CD4-positive, CD25-positive, alpha-beta regulatory T cell (primary cell): ENCODE data around the gene MYL12A. TPM values are rescaled to one million over a fixed set of nuclear protein-coding genes. Genes with fewer than 3 reads are reported as not detected.
A peak's percentile ranks its signal among the peaks of the same experiment; 100 is the strongest.

Experiments
- ATAC-seq, 2 donors: fragments of 150-1000 bp; cut with Tn5 transposase; one replicate each; pipeline ENCODE4 v1.10.0; 2021; ENCODE audit warnings: low read depth in 2 of 2, moderate number of reproducible peaks in 2 of 2, moderate library complexity in 1 of 2
- DNase-seq, 3 donors: peaks; one replicate each; pipeline versions ENCODE4 v3.0.0 to v3.0.0-alpha.2; 2012 to 2022; ENCODE audit warnings: mixed read lengths in 1 of 3
- H3K27ac ChIP-seq: one replicate; pipeline ENCODE4 v1.7.0; 2013; ENCODE audit warnings: mild to moderate bottlenecking, low read length; ENCODE audit not compliant: insufficient read depth, poor library complexity, severe bottlenecking
- H3K27me3 ChIP-seq: one replicate; pipeline ENCODE4 v1.7.0; 2013; ENCODE audit warnings: low read length; ENCODE audit not compliant: control insufficient read depth, insufficient read depth
- H3K36me3 ChIP-seq: one replicate; pipeline ENCODE4 v1.7.0; 2013; ENCODE audit warnings: mild to moderate bottlenecking, low read length, moderate library complexity; ENCODE audit not compliant: control insufficient read depth, insufficient read depth
- H3K4me1 ChIP-seq: 2 replicates; pipeline ENCODE4 v1.7.0; 2013; ENCODE audit warnings: mild to moderate bottlenecking, low read length; ENCODE audit not compliant: insufficient read depth, control insufficient read depth, poor library complexity, severe bottlenecking
- H3K4me3 ChIP-seq: one replicate; pipeline ENCODE4 v1.7.0; 2013; ENCODE audit warnings: low read depth, mild to moderate bottlenecking, low read length, moderate library complexity
- H3K9me3 ChIP-seq, 2 experiments: 1 replicate in 1 of 2; 2 replicates in 1 of 2; pipeline ENCODE4 v1.7.0; 2013; ENCODE audit warnings: low read length in 2 of 2, mild to moderate bottlenecking in 1 of 2, moderate library complexity in 1 of 2; ENCODE audit not compliant: control insufficient read depth in 2 of 2
- H3K27ac Mint-ChIP-seq, 3 donors: one replicate each; pipeline ENCODE4 v1.8.0; 2020 to 2022; ENCODE audit warnings: mild to moderate bottlenecking in 3 of 3, mixed read lengths in 3 of 3, moderate library complexity in 2 of 3
- H3K27me3 Mint-ChIP-seq: one replicate; pipeline ENCODE4 v1.8.0; 2022; ENCODE audit warnings: mild to moderate bottlenecking, mixed read lengths
- H3K36me3 Mint-ChIP-seq: one replicate; pipeline ENCODE4 v1.8.0; 2020; ENCODE audit warnings: mixed read lengths
- H3K4me1 Mint-ChIP-seq, 4 donors: one replicate each; pipeline ENCODE4 v1.8.0; 2020 to 2022; ENCODE audit warnings: mixed read lengths in 4 of 4, mild to moderate bottlenecking in 1 of 4
- H3K4me3 Mint-ChIP-seq, 4 donors: one replicate each; pipeline ENCODE4 v1.8.0; 2020 to 2022; ENCODE audit warnings: mild to moderate bottlenecking in 4 of 4, mixed read lengths in 4 of 4, moderate library complexity in 3 of 4
- H3K9me3 Mint-ChIP-seq, 7 donors: one replicate each; pipeline ENCODE4 v1.8.0; 2020 to 2022; ENCODE audit warnings: mixed read lengths in 7 of 7, mild to moderate bottlenecking in 3 of 7, moderate library complexity in 2 of 7
- polyA plus RNA-seq, 4 donors: library from polyadenylated mRNA; unstranded; fragments of 300-500 nt; fragmentation: Illumina TruSeq; gene quantifications; one replicate each; pipeline ENCODE4 v1.2.3, GENCODE V29; 2021
- total RNA-seq: library from RNA; stranded (reverse); gene quantifications from one replicate; pipeline ENCODE4 v1.2.3, GENCODE V29; 2022

Gene MYL12A
- total and polyA plus RNA-seq, 5 donors from 2014 or later: 382 to 2,381 (median 2,345) TPM

GRCh38 chr18:3281456-3282400 lies 34.1 kb downstream of the MYL12A start:
- Mint-ChIP-seq H3K36me3 (peaks cover 9% of the 10 kb centered on the region), H3K27ac (no peak overlapping the region), H3K4me1 (peaks cover 0 to 8% (median 4%) of the 10 kb centered on the region in 4 donors), H3K27me3 (peaks cover 5% of the 10 kb centered on the region), H3K4me3 (no peak overlapping the region), H3K9me3 (no peaks in the 10 kb centered on the region)
- Histone ChIP-seq H3K9me3 (no peaks in the 10 kb centered on the region), H3K36me3 (peaks cover 20% of the 10 kb centered on the region), H3K4me1 (no peaks in the 10 kb centered on the region), H3K27me3 (no peaks in the 10 kb centered on the region), H3K27ac (no peak overlapping the region), H3K4me3 (no peak overlapping the region)
- ATAC-seq (peak; percentile 72 to 76), DNase-seq (peak in 2 of 3 donors; percentile 75 to 81)

GRCh38 chr18:3283253-3283863 lies 35.8 kb downstream of the MYL12A start:
- Histone ChIP-seq H3K9me3 (no peaks in the 10 kb centered on the region), H3K4me3 (no peak overlapping the region), H3K4me1 (no peaks in the 10 kb centered on the region), H3K36me3 (peaks cover 4% of the 10 kb centered on the region), H3K27me3 (no peaks in the 10 kb centered on the region), H3K27ac (no peak overlapping the region)
- Mint-ChIP-seq H3K9me3 (peaks cover 0 to 2% (median 0%) of the 10 kb centered on the region in 7 donors), H3K36me3 (no peaks in the 10 kb centered on the region), H3K4me1 (peaks cover 0 to 8% (median 2%) of the 10 kb centered on the region in 4 donors), H3K4me3 (no peak overlapping the region), H3K27me3 (peaks cover 5% of the 10 kb centered on the region), H3K27ac (no peak overlapping the region)
- DNase-seq (no peak), ATAC-seq (no peak)

- peaks cover 5% of the 10 kb centered on the region for H3K27me3 Mint-ChIP-seq
- DNase-seq: no peak
- H3K9me3 ChIP-seq: no peaks in the 10 kb centered on the region
- no peaks in the 10 kb centered on the region for H3K4me1 ChIP-seq
- H3K36me3 ChIP-seq: no peaks in the 10 kb centered on the region
- no peaks in the 10 kb centered on the region for H3K36me3 Mint-ChIP-seq
- ATAC-seq: no peak
- H3K4me3 ChIP-seq: no peak overlapping the region
- no peak overlapping the region for H3K27ac Mint-ChIP-seq
- H3K27ac ChIP-seq: no peak overlapping the region
- H3K4me3 Mint-ChIP-seq: no peak overlapping the region
- no peaks in the 10 kb centered on the region for H3K27me3 ChIP-seq
- H3K4me1 Mint-ChIP-seq: peaks cover 0 to 8% (median 2%) of the 10 kb centered on the region in 4 donors
- peaks cover 0 to 2% (median 0%) of the 10 kb centered on the region in 7 donors for H3K9me3 Mint-ChIP-seq
Measured at GRCh38 chr18:3283908-3284307, 36.3 kb downstream of the MYL12A start.

- Histone ChIP-seq H3K9me3 (peaks cover 0 to 2% of the 10 kb centered on the region in 2 experiments), H3K36me3 (no peaks in the 10 kb centered on the region), H3K27ac (no peak overlapping the region), H3K27me3 (no peaks in the 10 kb centered on the region), H3K4me3 (no peak overlapping the region), H3K4me1 (no peaks in the 10 kb centered on the region)
- Mint-ChIP-seq H3K27ac (no peak overlapping the region), H3K27me3 (peaks cover 5% of the 10 kb centered on the region), H3K36me3 (no peaks in the 10 kb centered on the region), H3K4me1 (peaks cover 0 to 6% (median 2%) of the 10 kb centered on the region in 4 donors), H3K4me3 (no peak overlapping the region), H3K9me3 (peaks cover 0 to 3% (median 0%) of the 10 kb centered on the region in 7 donors)
- DNase-seq (no peak), ATAC-seq (no peak)
Measured at GRCh38 chr18:3284501-3284900, 36.9 kb downstream of the MYL12A start.

- Histone ChIP-seq H3K9me3 (peaks cover 3 to 8% of the 10 kb centered on the region in 2 experiments), H3K27me3 (no peaks in the 10 kb centered on the region), H3K27ac (no peak overlapping the region), H3K4me1 (no peaks in the 10 kb centered on the region), H3K4me3 (no peak overlapping the region), H3K36me3 (no peaks in the 10 kb centered on the region)
- peaks cover 7% of the 10 kb centered on the region for H3K27me3 Mint-ChIP-seq
- no peaks in the 10 kb centered on the region for H3K36me3 Mint-ChIP-seq
- H3K27ac Mint-ChIP-seq: no peak overlapping the region
- H3K4me1 Mint-ChIP-seq: peaks cover 0 to 4% (median 1%) of the 10 kb centered on the region in 4 donors
- no peak for DNase-seq
- H3K9me3 Mint-ChIP-seq: peaks cover 0 to 9% (median 4%) of the 10 kb centered on the region in 7 donors
- H3K4me3 Mint-ChIP-seq: no peak overlapping the region
- no peak for ATAC-seq
Measured at GRCh38 chr18:3286159-3286558, 38.6 kb downstream of the MYL12A start.

GRCh38 chr18:3293196-3293951 lies 45.8 kb downstream of the MYL12A start:
- DNase-seq (no peak), ATAC-seq (no peak)
- H3K4me3 ChIP-seq: no peak overlapping the region
- no peaks in the 10 kb centered on the region for H3K36me3 Mint-ChIP-seq
- H3K9me3 Mint-ChIP-seq: peaks cover 0 to 19% (median 11%) of the 10 kb centered on the region in 7 donors
- no peak overlapping the region for H3K27ac Mint-ChIP-seq
- H3K4me1 Mint-ChIP-seq: peaks cover 4 to 13% (median 6%) of the 10 kb centered on the region in 4 donors
- H3K27ac ChIP-seq: no peak overlapping the region
- peaks cover 2% of the 10 kb centered on the region for H3K27me3 ChIP-seq
- H3K4me1 ChIP-seq: peaks cover 10% of the 10 kb centered on the region
- peaks cover 3 to 10% of the 10 kb centered on the region in 2 experiments for H3K9me3 ChIP-seq
- no peak overlapping the region for H3K4me3 Mint-ChIP-seq
- peaks cover 14% of the 10 kb centered on the region for H3K27me3 Mint-ChIP-seq
- H3K36me3 ChIP-seq: no peaks in the 10 kb centered on the region

- Mint-ChIP-seq H3K27me3 (peaks cover 14% of the 10 kb centered on the region), H3K27ac (no peak overlapping the region), H3K4me3 (peak overlapping the region in 2 of 4 donors; percentile 16 to 52), H3K9me3 (peaks cover 0 to 19% (median 11%) of the 10 kb centered on the region in 7 donors), H3K4me1 (peaks cover 4 to 13% (median 6%) of the 10 kb centered on the region in 4 donors), H3K36me3 (no peaks in the 10 kb centered on the region)
- Histone ChIP-seq H3K36me3 (no peaks in the 10 kb centered on the region), H3K9me3 (peaks cover 8 to 10% of the 10 kb centered on the region in 2 experiments), H3K4me3 (no peak overlapping the region), H3K27ac (no peak overlapping the region), H3K4me1 (peaks cover 10% of the 10 kb centered on the region), H3K27me3 (peaks cover 11% of the 10 kb centered on the region)
- no peak for ATAC-seq
- no peak for DNase-seq
Measured at GRCh38 chr18:3294435-3295080, 47.0 kb downstream of the MYL12A start.
